Measurements from ENCODE around the gene E4F1. TPM values are rescaled to one million over a fixed set of nuclear protein-coding genes. Genes with fewer than 3 reads are reported as not detected.

E4F1 gene
- total and polyA plus RNA-seq, 2 of the 13 experiments (the other 11 are each of a cell fraction or from before 2014, with no cell fraction given) = 13.8 to 19.5 TPM

DNA sequence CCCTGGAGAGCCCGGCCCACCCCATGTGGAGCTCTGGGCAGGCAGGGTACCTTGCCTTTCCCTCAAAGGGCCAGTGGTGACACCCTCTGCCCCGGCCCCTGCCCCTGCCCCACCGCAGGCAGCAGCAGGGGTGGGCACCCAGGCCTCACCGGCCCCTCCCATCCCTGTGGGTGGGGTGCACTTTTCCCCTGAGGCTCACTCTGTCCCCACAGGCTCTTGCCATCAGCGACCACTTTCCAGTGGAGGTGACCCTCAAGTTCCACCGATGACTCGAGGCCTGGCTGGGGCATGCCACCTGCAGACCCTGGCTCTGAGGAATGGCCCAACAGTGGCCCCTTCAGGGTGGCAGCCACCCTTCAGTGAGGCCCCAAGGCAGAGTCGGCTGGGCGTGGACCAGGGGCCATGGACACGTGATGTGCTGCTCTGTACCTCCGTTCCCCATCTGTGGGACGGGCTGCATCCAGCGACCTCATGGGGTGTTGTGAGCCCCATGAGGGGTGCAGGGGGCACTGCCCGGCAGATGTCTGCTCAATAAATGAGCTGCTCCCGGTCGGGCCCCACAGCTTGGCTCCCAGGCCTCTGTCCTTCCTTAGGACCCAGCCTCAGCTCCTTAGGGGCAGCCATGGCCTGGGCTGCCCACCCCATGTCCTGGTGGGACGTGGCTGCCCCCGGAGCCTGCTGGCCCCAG, 14.9 kb downstream of the E4F1 start (continued):
- TF ChIP-seq, protein P1, sequence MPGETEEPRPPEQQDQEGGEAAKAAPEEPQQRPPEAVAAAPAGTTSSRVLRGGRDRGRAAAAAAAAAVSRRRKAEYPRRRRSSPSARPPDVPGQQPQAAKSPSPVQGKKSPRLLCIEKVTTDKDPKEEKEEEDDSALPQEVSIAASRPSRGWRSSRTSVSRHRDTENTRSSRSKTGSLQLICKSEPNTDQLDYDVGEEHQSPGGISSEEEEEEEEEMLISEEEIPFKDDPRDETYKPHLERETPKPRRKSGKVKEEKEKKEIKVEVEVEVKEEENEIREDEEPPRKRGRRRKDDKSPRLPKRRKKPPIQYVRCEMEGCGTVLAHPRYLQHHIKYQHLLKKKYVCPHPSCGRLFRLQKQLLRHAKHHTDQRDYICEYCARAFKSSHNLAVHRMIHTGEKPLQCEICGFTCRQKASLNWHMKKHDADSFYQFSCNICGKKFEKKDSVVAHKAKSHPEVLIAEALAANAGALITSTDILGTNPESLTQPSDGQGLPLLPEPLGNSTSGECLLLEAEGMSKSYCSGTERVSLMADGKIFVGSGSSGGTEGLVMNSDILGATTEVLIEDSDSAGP (CRISPR knock-in tag; IDR thresholded peaks at IDR 0.05; ENCODE audit: borderline replicate concordance) = peak; percentile 40; the same call in 1 of the 2 replicates
- TF ChIP-seq KDM2A (CRISPR knock-in tag; IDR thresholded peaks at IDR 0.05; ENCODE audit: borderline replicate concordance, low read depth) (peak; percentile 50; the same call in 1 of the 2 replicates), ZBTB38 (CRISPR knock-in tag; IDR thresholded peaks at IDR 0.05) (no peak), CBX5 (CRISPR knock-in tag; IDR thresholded peaks at IDR 0.05; ENCODE audit: borderline replicate concordance) (no peak), ZNF615 (CRISPR knock-in tag; IDR thresholded peaks at IDR 0.05; ENCODE audit: borderline replicate concordance) (no peak), SSRP1 (CRISPR knock-in tag; IDR thresholded peaks at IDR 0.05) (no peak), MAZ (IDR thresholded peaks at IDR 0.05; ENCODE audit: borderline replicate concordance, low read depth, low read length) (no peak), MAZ (CRISPR knock-in tag; IDR thresholded peaks at IDR 0.05; ENCODE audit: low read depth) (no peak), SMC3 (IDR thresholded peaks at IDR 0.05; ENCODE audit: low read length) (no peak), XBP1 (CRISPR knock-in tag; IDR thresholded peaks at IDR 0.05) (no peak), SUZ12 (IDR thresholded peaks at IDR 0.05; ENCODE audit: low read depth, low read length) (no peak), SRSF1 (optimal IDR thresholded peaks at IDR 0.05; ENCODE audit: low read depth, low read length) (no peak), RAD21 (CRISPR knock-in tag; IDR thresholded peaks at IDR 0.05) (no peak), NCOR1 (IDR thresholded peaks at IDR 0.05; ENCODE audit: borderline replicate concordance, low read length) (no peak), ZNF335 (CRISPR knock-in tag; IDR thresholded peaks at IDR 0.05) (no peak), ZFP36 (IDR thresholded peaks at IDR 0.05; ENCODE audit: borderline replicate concordance, low read depth, low read length, partially characterized antibody) (no peak), THYN1 (CRISPR knock-in tag; IDR thresholded peaks at IDR 0.05; ENCODE audit: borderline replicate concordance, low read depth) (no peak), TMF1 (CRISPR knock-in tag; IDR thresholded peaks at IDR 0.05; ENCODE audit: low read depth) (no peak)
- TF ChIP-seq, protein P2, sequence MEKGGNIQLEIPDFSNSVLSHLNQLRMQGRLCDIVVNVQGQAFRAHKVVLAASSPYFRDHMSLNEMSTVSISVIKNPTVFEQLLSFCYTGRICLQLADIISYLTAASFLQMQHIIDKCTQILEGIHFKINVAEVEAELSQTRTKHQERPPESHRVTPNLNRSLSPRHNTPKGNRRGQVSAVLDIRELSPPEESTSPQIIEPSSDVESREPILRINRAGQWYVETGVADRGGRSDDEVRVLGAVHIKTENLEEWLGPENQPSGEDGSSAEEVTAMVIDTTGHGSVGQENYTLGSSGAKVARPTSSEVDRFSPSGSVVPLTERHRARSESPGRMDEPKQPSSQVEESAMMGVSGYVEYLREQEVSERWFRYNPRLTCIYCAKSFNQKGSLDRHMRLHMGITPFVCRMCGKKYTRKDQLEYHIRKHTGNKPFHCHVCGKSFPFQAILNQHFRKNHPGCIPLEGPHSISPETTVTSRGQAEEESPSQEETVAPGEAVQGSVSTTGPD (CRISPR knock-in tag; IDR thresholded peaks at IDR 0.05) = no peak
- TF ChIP-seq, protein P3, sequence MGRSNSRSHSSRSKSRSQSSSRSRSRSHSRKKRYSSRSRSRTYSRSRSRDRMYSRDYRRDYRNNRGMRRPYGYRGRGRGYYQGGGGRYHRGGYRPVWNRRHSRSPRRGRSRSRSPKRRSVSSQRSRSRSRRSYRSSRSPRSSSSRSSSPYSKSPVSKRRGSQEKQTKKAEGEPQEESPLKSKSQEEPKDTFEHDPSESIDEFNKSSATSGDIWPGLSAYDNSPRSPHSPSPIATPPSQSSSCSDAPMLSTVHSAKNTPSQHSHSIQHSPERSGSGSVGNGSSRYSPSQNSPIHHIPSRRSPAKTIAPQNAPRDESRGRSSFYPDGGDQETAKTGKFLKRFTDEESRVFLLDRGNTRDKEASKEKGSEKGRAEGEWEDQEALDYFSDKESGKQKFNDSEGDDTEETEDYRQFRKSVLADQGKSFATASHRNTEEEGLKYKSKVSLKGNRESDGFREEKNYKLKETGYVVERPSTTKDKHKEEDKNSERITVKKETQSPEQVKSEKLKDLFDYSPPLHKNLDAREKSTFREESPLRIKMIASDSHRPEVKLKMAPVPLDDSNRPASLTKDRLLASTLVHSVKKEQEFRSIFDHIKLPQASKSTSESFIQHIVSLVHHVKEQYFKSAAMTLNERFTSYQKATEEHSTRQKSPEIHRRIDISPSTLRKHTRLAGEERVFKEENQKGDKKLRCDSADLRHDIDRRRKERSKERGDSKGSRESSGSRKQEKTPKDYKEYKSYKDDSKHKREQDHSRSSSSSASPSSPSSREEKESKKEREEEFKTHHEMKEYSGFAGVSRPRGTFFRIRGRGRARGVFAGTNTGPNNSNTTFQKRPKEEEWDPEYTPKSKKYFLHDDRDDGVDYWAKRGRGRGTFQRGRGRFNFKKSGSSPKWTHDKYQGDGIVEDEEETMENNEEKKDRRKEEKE (IDR thresholded peaks at IDR 0.05) = no peak
- TF ChIP-seq, protein P4, sequence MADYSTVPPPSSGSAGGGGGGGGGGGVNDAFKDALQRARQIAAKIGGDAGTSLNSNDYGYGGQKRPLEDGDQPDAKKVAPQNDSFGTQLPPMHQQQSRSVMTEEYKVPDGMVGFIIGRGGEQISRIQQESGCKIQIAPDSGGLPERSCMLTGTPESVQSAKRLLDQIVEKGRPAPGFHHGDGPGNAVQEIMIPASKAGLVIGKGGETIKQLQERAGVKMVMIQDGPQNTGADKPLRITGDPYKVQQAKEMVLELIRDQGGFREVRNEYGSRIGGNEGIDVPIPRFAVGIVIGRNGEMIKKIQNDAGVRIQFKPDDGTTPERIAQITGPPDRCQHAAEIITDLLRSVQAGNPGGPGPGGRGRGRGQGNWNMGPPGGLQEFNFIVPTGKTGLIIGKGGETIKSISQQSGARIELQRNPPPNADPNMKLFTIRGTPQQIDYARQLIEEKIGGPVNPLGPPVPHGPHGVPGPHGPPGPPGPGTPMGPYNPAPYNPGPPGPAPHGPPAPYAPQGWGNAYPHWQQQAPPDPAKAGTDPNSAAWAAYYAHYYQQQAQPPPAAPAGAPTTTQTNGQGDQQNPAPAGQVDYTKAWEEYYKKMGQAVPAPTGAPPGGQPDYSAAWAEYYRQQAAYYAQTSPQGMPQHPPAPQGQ (CRISPR knock-in tag; IDR thresholded peaks at IDR 0.05; ENCODE audit: borderline replicate concordance) = no peak
